Central memory CD8-positive, alpha-beta T cell (primary cell): Measurements from ENCODE around the gene RAPGEF4.
A peak's percentile ranks its signal among the peaks of the same experiment; 100 is the strongest.

Experiments used
- ATAC-seq: fragments of 150-1000 bp; cut with Tn5 transposase; replicated peaks from 2 replicates; pipeline ENCODE4 v1.10.0; 2022; ENCODE audit warnings: mild to moderate bottlenecking, moderate FRiP score, moderate number of reproducible peaks; ENCODE audit not compliant: poor library complexity, severe bottlenecking; ENCODE audit errors: extremely low read depth
- DNase-seq, 2 donors: peaks; one replicate each; pipeline ENCODE4 v3.0.0; 2021; ENCODE audit warnings: low spot score in 2 of 2
- H3K27ac Mint-ChIP-seq: one replicate; pipeline ENCODE4 v1.8.0; 2022; ENCODE audit warnings: low read depth, mild to moderate bottlenecking, moderate library complexity, mixed read lengths
- H3K27me3 Mint-ChIP-seq: one replicate; pipeline ENCODE4 v1.8.0; 2022; ENCODE audit warnings: mixed read lengths
- H3K36me3 Mint-ChIP-seq: one replicate; pipeline ENCODE4 v1.8.0; 2022; ENCODE audit warnings: mild to moderate bottlenecking, moderate library complexity, mixed read lengths; ENCODE audit not compliant: insufficient read depth
- H3K4me1 Mint-ChIP-seq: one replicate; pipeline ENCODE4 v1.8.0; 2022; ENCODE audit warnings: mixed read lengths
- H3K4me3 Mint-ChIP-seq: one replicate; pipeline ENCODE4 v1.8.0; 2022; ENCODE audit warnings: mild to moderate bottlenecking, moderate library complexity, mixed read lengths
- H3K9me3 Mint-ChIP-seq: one replicate; pipeline ENCODE4 v1.8.0; 2022; ENCODE audit warnings: mixed read lengths

Gene RAPGEF4

GRCh38 chr2:172993139-172993538 is 257.5 kb downstream of the RAPGEF4 start:
- Mint-ChIP-seq H3K9me3 (no peaks in the 10 kb centered on the region), H3K27ac (no peak overlapping the region), H3K4me1 (no peaks in the 10 kb centered on the region), H3K4me3 (no peak overlapping the region), H3K36me3 (no peaks in the 10 kb centered on the region), H3K27me3 (peaks cover 56% of the 10 kb centered on the region)
- no peak for ATAC-seq
- no peak for DNase-seq

GRCh38 chr2:172993931-172994717 is 258.5 kb downstream of the RAPGEF4 start:
- Mint-ChIP-seq H3K36me3 (no peaks in the 10 kb centered on the region), H3K27ac (no peak overlapping the region), H3K27me3 (peaks cover 57% of the 10 kb centered on the region), H3K4me3 (no peak overlapping the region), H3K4me1 (no peaks in the 10 kb centered on the region), H3K9me3 (no peaks in the 10 kb centered on the region)
- no peak for ATAC-seq
- DNase-seq: no peak

DNA sequence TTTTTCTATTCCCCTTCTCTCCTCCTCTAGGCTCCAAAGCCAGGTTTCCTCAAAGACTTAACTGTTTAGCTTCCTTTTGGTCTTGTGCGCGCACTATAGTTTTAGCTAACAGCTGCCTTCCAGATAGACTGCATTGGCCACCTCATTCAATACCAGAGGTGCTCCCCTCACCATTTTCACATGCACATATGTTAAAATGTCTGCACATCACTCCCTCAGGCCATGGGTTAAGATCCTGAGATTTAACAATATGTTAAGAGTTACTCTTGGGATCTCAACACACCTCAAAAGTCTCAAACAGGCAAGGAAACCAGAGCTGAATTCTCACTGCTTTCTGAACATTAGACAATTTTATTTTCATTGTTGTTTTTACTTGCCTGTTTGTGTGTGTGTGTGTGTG is 259.2 kb downstream of the RAPGEF4 start:
- H3K9me3 Mint-ChIP-seq: no peaks in the 10 kb centered on the region
- H3K27me3 Mint-ChIP-seq: peaks cover 49% of the 10 kb centered on the region
- H3K4me3 Mint-ChIP-seq: no peak overlapping the region
- DNase-seq: no peak
- ATAC-seq: no peak
- no peak overlapping the region for H3K27ac Mint-ChIP-seq
- no peaks in the 10 kb centered on the region for H3K4me1 Mint-ChIP-seq
- no peaks in the 10 kb centered on the region for H3K36me3 Mint-ChIP-seq

GRCh38 chr2:172995323-172996244 is 259.9 kb downstream of the RAPGEF4 start:
- H3K36me3 Mint-ChIP-seq: no peaks in the 10 kb centered on the region
- no peaks in the 10 kb centered on the region for H3K4me1 Mint-ChIP-seq
- no peak overlapping the region for H3K27ac Mint-ChIP-seq
- peaks cover 51% of the 10 kb centered on the region for H3K27me3 Mint-ChIP-seq
- H3K4me3 Mint-ChIP-seq: no peak overlapping the region
- ATAC-seq: no peak
- H3K9me3 Mint-ChIP-seq: no peaks in the 10 kb centered on the region
- DNase-seq: no peak

GRCh38 chr2:172996387-172996961 is 260.8 kb downstream of the RAPGEF4 start:
- Mint-ChIP-seq H3K27me3 (peaks cover 52% of the 10 kb centered on the region), H3K4me1 (no peaks in the 10 kb centered on the region), H3K4me3 (no peak overlapping the region), H3K36me3 (no peaks in the 10 kb centered on the region), H3K27ac (no peak overlapping the region), H3K9me3 (no peaks in the 10 kb centered on the region)
- ATAC-seq: no peak
- no peak for DNase-seq

- H3K4me1 Mint-ChIP-seq: no peaks in the 10 kb centered on the region
- H3K36me3 Mint-ChIP-seq: no peaks in the 10 kb centered on the region
- no peak overlapping the region for H3K4me3 Mint-ChIP-seq
- no peak overlapping the region for H3K27ac Mint-ChIP-seq
- H3K9me3 Mint-ChIP-seq: no peaks in the 10 kb centered on the region
- DNase-seq (no peak), ATAC-seq (no peak)
- peaks cover 57% of the 10 kb centered on the region for H3K27me3 Mint-ChIP-seq
Measured at GRCh38 chr2:172997031-172997430, 261.4 kb downstream of the RAPGEF4 start.

GRCh38 chr2:172998547-172999272 is 263.1 kb downstream of the RAPGEF4 start:
- Mint-ChIP-seq H3K27ac (no peak overlapping the region), H3K9me3 (no peaks in the 10 kb centered on the region), H3K4me3 (no peak overlapping the region), H3K27me3 (peaks cover 63% of the 10 kb centered on the region), H3K4me1 (no peaks in the 10 kb centered on the region), H3K36me3 (no peaks in the 10 kb centered on the region)
- ATAC-seq (no peak), DNase-seq (no peak)

DNA sequence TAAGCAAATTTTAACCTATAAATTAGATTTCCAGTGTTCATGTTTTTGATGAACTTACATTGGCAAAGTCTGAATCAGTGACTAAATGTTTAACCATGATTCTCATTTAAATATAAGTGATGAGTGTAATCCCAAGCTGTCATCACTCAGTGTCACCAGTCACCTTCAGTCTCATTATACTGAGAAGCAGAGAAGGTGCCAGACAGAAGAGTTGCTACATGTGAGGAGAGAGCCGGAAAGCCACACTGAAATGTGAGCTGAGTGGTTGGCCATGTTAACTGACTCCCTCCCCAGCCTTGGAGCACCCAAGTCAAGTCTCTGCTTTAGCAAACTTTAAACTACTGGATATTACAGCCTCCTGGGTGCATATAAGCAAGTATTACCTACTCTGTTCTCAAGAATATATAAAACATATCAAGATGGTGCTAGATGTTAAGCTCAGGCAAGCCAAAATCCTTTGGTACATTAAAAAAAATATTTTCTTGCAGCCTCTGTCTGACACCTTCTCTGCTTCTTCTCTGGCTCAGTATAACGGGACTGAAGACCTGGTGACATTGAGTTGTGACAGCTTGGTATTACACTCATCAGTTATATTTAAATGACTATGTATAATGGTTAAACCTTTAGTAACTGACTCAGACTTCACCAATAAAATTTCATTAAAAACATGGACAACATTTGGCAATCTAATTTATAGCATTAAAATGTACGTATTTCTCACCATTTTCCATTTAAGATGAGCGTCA is 264.2 kb downstream of the RAPGEF4 start:
- Mint-ChIP-seq H3K4me1 (no peaks in the 10 kb centered on the region), H3K27ac (no peak overlapping the region), H3K27me3 (peaks cover 66% of the 10 kb centered on the region), H3K36me3 (no peaks in the 10 kb centered on the region), H3K9me3 (no peaks in the 10 kb centered on the region), H3K4me3 (no peak overlapping the region)
- DNase-seq: no peak
- peak; percentile 28 for ATAC-seq

GRCh38 chr2:173001664-173002604 is 266.3 kb downstream of the RAPGEF4 start:
- H3K27me3 Mint-ChIP-seq: peaks cover 75% of the 10 kb centered on the region
- no peak overlapping the region for H3K4me3 Mint-ChIP-seq
- no peaks in the 10 kb centered on the region for H3K9me3 Mint-ChIP-seq
- H3K27ac Mint-ChIP-seq: no peak overlapping the region
- DNase-seq (no peak), ATAC-seq (no peak)
- H3K4me1 Mint-ChIP-seq: no peaks in the 10 kb centered on the region
- H3K36me3 Mint-ChIP-seq: no peaks in the 10 kb centered on the region

- Mint-ChIP-seq H3K36me3 (no peaks in the 10 kb centered on the region), H3K27me3 (peaks cover 75% of the 10 kb centered on the region), H3K9me3 (no peaks in the 10 kb centered on the region), H3K27ac (no peak overlapping the region), H3K4me1 (no peaks in the 10 kb centered on the region), H3K4me3 (no peak overlapping the region)
- ATAC-seq (no peak), DNase-seq (no peak)
Measured at GRCh38 chr2:173002751-173003541, 267.3 kb downstream of the RAPGEF4 start.
